Skeletal muscle satellite cell (primary cell): ENCODE data around the gene TAAR8.
"Not testable (repeated sequence)": the region's sequence is repeated elsewhere in the genome, so short reads cannot be mapped to it uniquely, and the experiment has no call there.

Experiments
- H3K27me3 ChIP-seq: 2 replicates; pipeline ENCODE4 v1.7.0; 2013; ENCODE audit warnings: low read length; ENCODE audit not compliant: control insufficient read depth, insufficient read depth
- H3K36me3 ChIP-seq: 2 replicates; pipeline ENCODE4 v1.7.0; 2013; ENCODE audit warnings: mild to moderate bottlenecking, control low read depth, low read length; ENCODE audit not compliant: insufficient read depth
- H3K4me1 ChIP-seq: 2 replicates; pipeline ENCODE4 v1.7.0; 2013; ENCODE audit warnings: low read length; ENCODE audit not compliant: control insufficient read depth, insufficient read depth
- H3K4me2 ChIP-seq: 2 replicates; pipeline ENCODE4 v1.7.0; 2013; ENCODE audit warnings: mild to moderate bottlenecking, low read length
- H3K4me3 ChIP-seq: 2 replicates; pipeline ENCODE4 v1.7.0; 2013; ENCODE audit warnings: low read length
- H3K9ac ChIP-seq: 2 replicates; pipeline ENCODE4 v1.7.0; 2013; ENCODE audit warnings: mild to moderate bottlenecking, low read depth, low read length, moderate library complexity
- H3K9me3 ChIP-seq: replicated peaks from 2 replicates; pipeline ENCODE4 v1.7.0; 2013; ENCODE audit warnings: mild to moderate bottlenecking, control low read depth, low read length

The TAAR8 gene

GRCh38 chr6:132551214-132551613 lies 1.3 kb upstream of the TAAR8 start:
- Histone ChIP-seq H3K4me3 (no peak overlapping the region), H3K4me2 (no peak overlapping the region), H3K27me3 (peaks cover 47% of the 10 kb centered on the region), H3K4me1 (no peaks in the 10 kb centered on the region), H3K36me3 (no peaks in the 10 kb centered on the region), H3K9me3 (no peaks in the 10 kb centered on the region), H3K9ac (no peak overlapping the region)

GRCh38 chr6:132560087-132560486 lies 7.6 kb downstream of the TAAR8 start:
- peaks cover 26% of the 10 kb centered on the region for H3K27me3 ChIP-seq
- not testable (repeated sequence) for H3K4me2 ChIP-seq, H3K9ac ChIP-seq, H3K4me3 ChIP-seq, H3K4me1 ChIP-seq, H3K36me3 ChIP-seq, H3K9me3 ChIP-seq

GRCh38 chr6:132566404-132566803 lies 13.9 kb downstream of the TAAR8 start:
- Histone ChIP-seq H3K4me2 (no peak overlapping the region), H3K4me3 (no peak overlapping the region), H3K27me3 (peaks cover 46% of the 10 kb centered on the region), H3K9ac (no peak overlapping the region), H3K9me3 (no peaks in the 10 kb centered on the region), H3K36me3 (no peaks in the 10 kb centered on the region), H3K4me1 (no peaks in the 10 kb centered on the region)

- H3K4me2 ChIP-seq = no peak overlapping the region
- no peaks in the 10 kb centered on the region for H3K36me3 ChIP-seq
- no peaks in the 10 kb centered on the region for H3K9me3 ChIP-seq
- no peak overlapping the region for H3K9ac ChIP-seq
- H3K4me3 ChIP-seq = no peak overlapping the region
- no peaks in the 10 kb centered on the region for H3K4me1 ChIP-seq
- H3K27me3 ChIP-seq = peaks cover 49% of the 10 kb centered on the region
These were observed 15.1 kb downstream of the TAAR8 start for GRCh38 chr6:132567566-132567965.

- Histone ChIP-seq H3K4me1 (no peaks in the 10 kb centered on the region), H3K9me3 (no peaks in the 10 kb centered on the region), H3K4me3 (no peak overlapping the region), H3K27me3 (peaks cover 54% of the 10 kb centered on the region), H3K4me2 (no peak overlapping the region), H3K9ac (no peak overlapping the region), H3K36me3 (no peaks in the 10 kb centered on the region)
These were observed 16.1 kb downstream of the TAAR8 start for GRCh38 chr6:132568611-132569010.

- no peaks in the 10 kb centered on the region for H3K9me3 ChIP-seq
- H3K4me2 ChIP-seq = no peak overlapping the region
- no peak overlapping the region for H3K9ac ChIP-seq
- H3K27me3 ChIP-seq = peaks cover 57% of the 10 kb centered on the region
- no peaks in the 10 kb centered on the region for H3K36me3 ChIP-seq
- no peak overlapping the region for H3K4me3 ChIP-seq
- no peaks in the 10 kb centered on the region for H3K4me1 ChIP-seq
These were observed 16.7 kb downstream of the TAAR8 start for GRCh38 chr6:132569170-132569569.

- Histone ChIP-seq H3K4me3 (no peak within 1 kb of the TSS), H3K27me3 (peaks cover 58% of the 10 kb centered on the region), H3K36me3 (no peaks in the 10 kb centered on the region), H3K4me1 (no peaks in the 10 kb centered on the region), H3K4me2 (no peak within 1 kb of the TSS), H3K9ac (no peak within 1 kb of the TSS), H3K9me3 (no peaks in the 10 kb centered on the region)
These were observed 17.8 kb downstream of the TAAR8 start, which contains the start of gene TAAR6 for GRCh38 chr6:132570221-132570777. TAAR6 (plus strand) TSS chr6:132570322; CDS start chr6:132570322, 0 bp downstream.

- no peak overlapping the region for H3K9ac ChIP-seq
- H3K9me3 ChIP-seq = no peaks in the 10 kb centered on the region
- H3K36me3 ChIP-seq = no peaks in the 10 kb centered on the region
- no peaks in the 10 kb centered on the region for H3K4me1 ChIP-seq
- H3K27me3 ChIP-seq = peaks cover 64% of the 10 kb centered on the region
- no peak overlapping the region for H3K4me2 ChIP-seq
- no peak overlapping the region for H3K4me3 ChIP-seq
These were observed 19.3 kb downstream of the TAAR8 start for GRCh38 chr6:132571774-132572173.

- Histone ChIP-seq H3K36me3 (no peaks in the 10 kb centered on the region), H3K4me1 (no peaks in the 10 kb centered on the region), H3K4me3 (no peak overlapping the region), H3K9ac (no peak overlapping the region), H3K27me3 (peaks cover 35% of the 10 kb centered on the region), H3K9me3 (no peaks in the 10 kb centered on the region), H3K4me2 (no peak overlapping the region)
These were observed 32.2 kb downstream of the TAAR8 start for GRCh38 chr6:132584698-132585097.

GRCh38 chr6:132587424-132587823 lies 35.0 kb downstream of the TAAR8 start:
- Histone ChIP-seq H3K4me1 (no peaks in the 10 kb centered on the region), H3K9ac (no peak overlapping the region), H3K4me3 (no peak overlapping the region), H3K36me3 (no peaks in the 10 kb centered on the region), H3K9me3 (no peaks in the 10 kb centered on the region), H3K4me2 (no peak overlapping the region), H3K27me3 (peaks cover 34% of the 10 kb centered on the region)

- Histone ChIP-seq H3K4me1 (no peaks in the 10 kb centered on the region), H3K36me3 (no peaks in the 10 kb centered on the region), H3K4me2 (no peak within 1 kb of the TSS), H3K27me3 (peaks cover 20% of the 10 kb centered on the region), H3K9ac (no peak within 1 kb of the TSS), H3K9me3 (no peaks in the 10 kb centered on the region), H3K4me3 (no peak within 1 kb of the TSS)
These were observed 37.0 kb downstream of the TAAR8 start, which contains the start of gene TAAR5 for GRCh38 chr6:132589454-132589853. TAAR5 (minus strand) TSS chr6:132589741; CDS start chr6:132589686, 55 bp downstream.

- Histone ChIP-seq H3K9ac (no peak overlapping the region), H3K27me3 (peaks cover 20% of the 10 kb centered on the region), H3K36me3 (no peaks in the 10 kb centered on the region), H3K9me3 (no peaks in the 10 kb centered on the region), H3K4me1 (no peaks in the 10 kb centered on the region), H3K4me2 (no peak overlapping the region), H3K4me3 (no peak overlapping the region)
These were observed 37.9 kb downstream of the TAAR8 start for GRCh38 chr6:132590362-132590761.
